Measurements from ENCODE around the gene CNTNAP2.

GRCh38 chr7:148058092-148058491 is 1941.5 kb downstream of the CNTNAP2 start:
- TF ChIP-seq POLR2AphosphoS5 (IDR thresholded peaks at IDR 0.05; ENCODE audit: borderline replicate concordance, low read depth, low read length) (no peak), FOXP2 (optimal IDR thresholded peaks at IDR 0.05; ENCODE audit: control extremely low read depth, extremely low read length, insufficient read depth) (no peak)
